Esophagus (tissue), 2 donors: Measurements from ENCODE around the gene ALDH3A1. TPM values are rescaled to one million over a fixed set of nuclear protein-coding genes. Genes with fewer than 3 reads are reported as not detected.

Experiments
- H3K27ac ChIP-seq, 2 donors: one replicate each; pipeline ENCODE4 v1.5.1; 2013; ENCODE audit warnings: low read depth in 2 of 2, mild to moderate bottlenecking in 2 of 2, inconsistent platforms in 1 of 2, low read length in 1 of 2, moderate library complexity in 1 of 2
- H3K27me3 ChIP-seq, 2 donors: one replicate each; pipeline ENCODE4 v1.6.1; 2013; ENCODE audit warnings: low read length in 2 of 2, control low read depth in 1 of 2, mild to moderate bottlenecking in 1 of 2; ENCODE audit not compliant: insufficient read depth in 2 of 2, control insufficient read depth in 1 of 2
- H3K36me3 ChIP-seq, 2 donors: one replicate each; pipeline ENCODE4 v1.6.1; 2013; ENCODE audit warnings: low read length in 1 of 2; ENCODE audit not compliant: control insufficient read depth in 2 of 2, insufficient read depth in 2 of 2
- H3K4me1 ChIP-seq, 2 donors: one replicate each; pipeline ENCODE4 v1.6.1; 2013; ENCODE audit warnings: low read length in 1 of 2; ENCODE audit not compliant: control insufficient read depth in 2 of 2, insufficient read depth in 2 of 2
- H3K4me3 ChIP-seq, 2 donors: one replicate each; pipeline ENCODE4 v1.5.1; 2013; ENCODE audit warnings: low read length in 2 of 2, mild to moderate bottlenecking in 2 of 2, low read depth in 1 of 2, moderate library complexity in 1 of 2
- H3K9me3 ChIP-seq, 2 donors: one replicate each; pipeline ENCODE4 v1.6.1; 2013; ENCODE audit warnings: mild to moderate bottlenecking in 2 of 2, low read depth in 1 of 2, low read length in 1 of 2, moderate library complexity in 1 of 2; ENCODE audit not compliant: control insufficient read depth in 2 of 2, insufficient read depth in 1 of 2
- WGBS, 2 donors: extraction: QIAGEN DNeasy Blood & Tissue Kit; methylation state at CpG; one replicate each; pipeline ENCODE4 v1.1.7; 2013; 5-methylcytosine and 5-hydroxymethylcytosine counted together
- polyA plus RNA-seq, 2 donors: library from polyadenylated mRNA; stranded (reverse); fragments of 200-250 nt; gene quantifications; one replicate each; pipeline ENCODE4 v1.2.3, GENCODE V29; 2013
- donor health status: healthy with polysubstance abuse.
- donor health status: Bipolar disorder and iron deficiency.

The ALDH3A1 gene
- 100 to 1,000 TPM; 202 to 673 TPM for polyA plus RNA-seq

- 37 to 42% methylated on average over 25 of the region's 25 CpGs for WGBS, 2 donors
- Histone ChIP-seq H3K27me3 (no peaks in the 10 kb centered on the region), H3K36me3 (no peaks in the 10 kb centered on the region), H3K4me1 (peaks cover 15 to 35% of the 10 kb centered on the region in 2 donors), H3K27ac (peak within 1 kb of the TSS; percentile 96 to 97), H3K9me3 (no peaks in the 10 kb centered on the region), H3K4me3 (peak within 1 kb of the TSS; percentile 36 to 51)
These were observed at the start of gene ALDH3A1 for GRCh38 chr17:19747829-19748806. Gene ALDH3A1 (minus strand): TSS chr17:19748298. CDS start chr17:19745129, 3,169 bp downstream.

- WGBS, 2 donors = 97 to 98% methylated on average over 4 of the region's 4 CpGs
- H3K36me3 ChIP-seq = peaks cover 0 to 9% of the 10 kb centered on the region in 2 donors
These were observed 48.4 kb upstream of the ALDH3A1 start for GRCh38 chr17:19796457-19796856.

GRCh38 chr17:19791918-19792550, 43.9 kb upstream of the ALDH3A1 start:
- WGBS, 2 donors = 95 to 97% methylated on average over 3 of the region's 3 CpGs
- Histone ChIP-seq H3K4me1 (peaks cover 0 to 9% of the 10 kb centered on the region in 2 donors), H3K27ac (no peak overlapping the region), H3K9me3 (peaks cover 0 to 3% of the 10 kb centered on the region in 2 donors), H3K36me3 (peaks cover 0 to 6% of the 10 kb centered on the region in 2 donors), H3K4me3 (no peak overlapping the region), H3K27me3 (no peaks in the 10 kb centered on the region)

More at GRCh38 chr17:19796457-19796856, 48.4 kb upstream of the ALDH3A1 start:
- H3K27ac ChIP-seq = no peak overlapping the region
- H3K27me3 ChIP-seq = no peaks in the 10 kb centered on the region
- H3K4me1 ChIP-seq = no peaks in the 10 kb centered on the region
- no peak overlapping the region for H3K4me3 ChIP-seq
- peaks cover 0 to 3% of the 10 kb centered on the region in 2 donors for H3K9me3 ChIP-seq

- peaks cover 3% of the 10 kb centered on the region in 2 donors for H3K36me3 ChIP-seq
- no peaks in the 10 kb centered on the region for H3K9me3 ChIP-seq
- no peaks in the 10 kb centered on the region for H3K27me3 ChIP-seq
- no peak overlapping the region for H3K4me3 ChIP-seq
- peaks cover 0 to 9% of the 10 kb centered on the region in 2 donors for H3K4me1 ChIP-seq
- WGBS, 2 donors = 66 to 77% methylated on average over 7 of the region's 7 CpGs
- H3K27ac ChIP-seq = peak overlapping the region; percentile 25 to 57
These were observed 39.7 kb upstream of the ALDH3A1 start for GRCh38 chr17:19787733-19788357.

- H3K4me1 ChIP-seq = peaks cover 0 to 9% of the 10 kb centered on the region in 2 donors
- no peak overlapping the region for H3K4me3 ChIP-seq
- no peaks in the 10 kb centered on the region for H3K27me3 ChIP-seq
- 47 to 54% methylated on average over 4 of the region's 4 CpGs for WGBS, 2 donors
- H3K9me3 ChIP-seq = no peaks in the 10 kb centered on the region
- H3K27ac ChIP-seq = no peak overlapping the region
- H3K36me3 ChIP-seq = peaks cover 3 to 8% of the 10 kb centered on the region in 2 donors
These were observed 37.8 kb upstream of the ALDH3A1 start for GRCh38 chr17:19785854-19786253.

GRCh38 chr17:19781488-19782458, 33.7 kb upstream of the ALDH3A1 start:
- Histone ChIP-seq H3K4me1 (no peaks in the 10 kb centered on the region), H3K27me3 (no peaks in the 10 kb centered on the region), H3K27ac (no peak overlapping the region), H3K4me3 (no peak overlapping the region), H3K36me3 (peaks cover 8 to 9% of the 10 kb centered on the region in 2 donors), H3K9me3 (no peaks in the 10 kb centered on the region)
- WGBS, 2 donors = 89 to 91% methylated on average over 9 of the region's 9 CpGs

GRCh38 chr17:19780846-19781245, 32.7 kb upstream of the ALDH3A1 start:
- Histone ChIP-seq H3K4me3 (no peak overlapping the region), H3K4me1 (no peaks in the 10 kb centered on the region), H3K36me3 (peaks cover 8 to 11% of the 10 kb centered on the region in 2 donors), H3K27me3 (no peaks in the 10 kb centered on the region), H3K27ac (no peak overlapping the region), H3K9me3 (no peaks in the 10 kb centered on the region)
- WGBS, 2 donors = 87 to 91% methylated on average over 4 of the region's 4 CpGs

GRCh38 chr17:19773534-19773933, 25.4 kb upstream of the ALDH3A1 start:
- WGBS, 2 donors = 92 to 93% methylated on average over 6 of the region's 6 CpGs
- no peaks in the 10 kb centered on the region for H3K9me3 ChIP-seq
- H3K27ac ChIP-seq = no peak overlapping the region
- no peaks in the 10 kb centered on the region for H3K27me3 ChIP-seq
- H3K4me3 ChIP-seq = no peak overlapping the region
- H3K36me3 ChIP-seq = peaks cover 5 to 7% of the 10 kb centered on the region in 2 donors
- H3K4me1 ChIP-seq = no peaks in the 10 kb centered on the region
